Measurements from ENCODE around the gene CBFA2T3.
"Not testable (repeated sequence)": the region's sequence is repeated elsewhere in the genome, so short reads cannot be mapped to it uniquely, and the experiment has no call there.

Gene CBFA2T3

GRCh38 chr16:88977018-88977811, at the start of gene CBFA2T3:
Gene CBFA2T3 (minus strand): TSS chr16:88977207. CDS start chr16:88976807, 400 bp downstream.
- DNase-seq = no peak

- DNase-seq = no peak
These were observed 49.2 kb upstream of the CBFA2T3 start for GRCh38 chr16:89026121-89026612.

DNA sequence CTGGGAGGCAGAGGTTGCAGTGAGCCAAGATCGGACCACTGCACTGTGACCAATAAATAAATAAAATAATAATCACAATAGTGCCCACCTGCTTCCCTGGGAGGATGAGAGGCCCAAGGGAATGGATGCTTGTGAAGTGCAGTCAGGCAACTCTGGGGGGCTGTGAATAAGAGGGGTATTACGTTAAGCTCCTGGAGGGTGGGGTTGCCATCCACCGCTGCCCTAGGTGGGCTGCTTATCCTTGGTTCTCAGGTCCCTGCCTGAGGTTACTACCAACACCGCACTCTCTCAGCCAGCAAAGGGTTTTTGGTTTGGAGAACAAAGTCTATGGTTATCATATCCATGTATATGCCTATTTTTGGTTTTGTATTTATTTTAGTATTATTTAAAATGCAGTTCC, 48.6 kb upstream of the CBFA2T3 start:
- DNase-seq = no peak

DNA sequence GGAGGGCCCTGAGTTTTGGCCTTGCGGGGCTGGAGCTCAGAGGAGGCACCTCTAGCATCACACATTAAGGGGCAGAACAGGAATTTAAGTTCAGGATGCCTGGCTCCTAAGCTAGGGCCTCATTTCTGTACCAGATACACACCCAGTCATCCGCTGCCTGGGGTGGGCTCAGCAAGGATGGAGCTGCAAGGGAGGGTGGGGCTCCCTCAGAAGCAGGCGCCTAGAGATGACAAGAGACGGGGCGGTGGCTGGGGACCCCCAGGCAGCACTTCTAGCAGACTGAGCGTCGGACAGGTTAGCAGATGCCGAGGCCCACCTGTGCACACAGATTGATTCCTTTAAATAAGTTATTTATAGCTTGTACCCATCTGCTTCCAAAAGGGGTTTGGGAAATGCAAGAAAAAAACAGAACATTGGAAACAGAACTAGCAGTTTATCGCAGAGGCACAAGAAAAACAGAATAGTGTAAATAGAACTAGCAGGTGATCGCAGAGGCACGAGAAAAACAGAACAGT, 47.6 kb upstream of the CBFA2T3 start:
- DNase-seq = peak; percentile 96

- peak; percentile 83 for DNase-seq
These were observed 46.9 kb upstream of the CBFA2T3 start for GRCh38 chr16:89023621-89024511.

- no peak for DNase-seq
These were observed 46.1 kb upstream of the CBFA2T3 start for GRCh38 chr16:89023151-89023551.

- DNase-seq = no peak
These were observed 45.2 kb upstream of the CBFA2T3 start for GRCh38 chr16:89022051-89022836.

GRCh38 chr16:89020925-89021595, 44.1 kb upstream of the CBFA2T3 start:
- no peak for DNase-seq

- no peak for DNase-seq
These were observed 43.3 kb upstream of the CBFA2T3 start for GRCh38 chr16:89020068-89020924.

DNA sequence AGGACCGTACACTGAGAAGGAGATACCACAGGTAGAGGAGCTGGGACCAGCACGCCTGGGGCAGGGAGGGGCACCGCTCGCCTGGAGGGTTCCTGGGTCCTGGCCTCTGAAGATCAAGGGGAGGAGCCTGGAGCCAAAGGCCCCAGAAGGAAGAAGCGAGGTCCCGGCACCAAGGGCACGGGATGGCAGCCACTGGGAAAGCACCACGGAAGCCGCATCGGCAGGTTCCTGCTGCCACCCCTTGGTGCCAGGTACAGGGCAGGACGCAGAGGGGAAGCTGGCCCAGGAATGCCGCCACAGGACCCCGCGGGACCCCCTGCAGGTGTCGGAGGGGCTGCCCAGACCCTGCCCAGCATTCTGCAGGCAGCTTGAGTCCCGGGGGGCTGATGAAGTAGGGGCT, 42.5 kb upstream of the CBFA2T3 start:
- no peak for DNase-seq

- no peak for DNase-seq
These were observed 41.5 kb upstream of the CBFA2T3 start for GRCh38 chr16:89018282-89019158.

DNA sequence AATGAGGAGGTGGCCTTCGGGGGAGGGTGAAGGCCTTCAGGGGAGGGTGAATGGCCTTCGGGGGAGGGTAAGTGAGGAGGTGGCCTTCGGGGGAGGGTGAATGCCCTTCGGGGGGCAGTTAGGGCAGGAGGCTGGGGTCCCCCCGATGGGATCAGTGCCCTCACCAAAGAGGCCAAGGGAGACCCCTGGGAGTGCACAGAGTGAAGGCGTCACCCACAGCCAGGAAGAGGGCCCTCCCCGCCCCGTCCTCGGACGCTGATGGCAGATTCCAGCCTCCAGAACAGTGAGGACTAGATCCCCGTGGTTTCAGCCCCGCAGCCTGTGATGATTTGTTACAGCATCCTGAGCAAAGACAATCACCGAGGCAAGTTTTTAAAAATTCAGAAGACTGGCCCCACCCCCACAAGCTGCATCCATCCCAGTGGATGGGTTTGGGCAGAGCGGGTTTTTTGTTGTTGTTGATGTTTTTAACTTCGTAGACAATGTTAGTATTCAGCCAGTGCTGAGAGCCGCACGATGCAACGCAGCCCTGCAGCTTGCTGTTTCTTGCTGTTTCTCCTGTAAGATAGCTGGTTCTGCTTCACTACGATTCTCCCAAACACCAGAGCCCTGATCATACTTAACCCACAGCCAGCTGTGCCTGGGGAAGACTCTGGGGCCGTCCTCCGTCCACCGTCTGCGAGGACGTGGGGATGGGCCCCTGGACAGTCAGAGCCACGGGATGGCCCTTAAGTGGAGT, 40.7 kb upstream of the CBFA2T3 start:
- no peak for DNase-seq

DNA sequence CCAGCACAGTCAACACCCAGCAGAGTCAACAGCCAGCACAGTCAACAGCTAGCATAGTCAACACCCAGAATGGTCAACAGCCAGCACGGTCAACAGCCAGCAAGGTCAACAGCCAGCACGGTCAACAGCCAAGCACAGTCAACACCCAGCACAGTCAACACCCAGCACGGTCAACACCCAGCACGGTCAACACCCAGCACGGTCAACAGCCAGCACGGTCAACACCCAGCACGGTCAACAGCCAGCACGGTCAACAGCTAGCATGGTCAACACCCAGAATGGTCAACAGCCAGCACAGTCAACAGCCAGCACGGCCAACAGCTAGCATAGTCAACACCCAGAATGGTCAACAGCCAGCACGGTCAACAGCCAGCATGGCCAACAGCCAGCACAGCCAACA, 39.6 kb upstream of the CBFA2T3 start:
- DNase-seq = not testable (repeated sequence)

GRCh38 chr16:89015271-89015859, 38.4 kb upstream of the CBFA2T3 start:
- DNase-seq = peak; percentile 16

DNA sequence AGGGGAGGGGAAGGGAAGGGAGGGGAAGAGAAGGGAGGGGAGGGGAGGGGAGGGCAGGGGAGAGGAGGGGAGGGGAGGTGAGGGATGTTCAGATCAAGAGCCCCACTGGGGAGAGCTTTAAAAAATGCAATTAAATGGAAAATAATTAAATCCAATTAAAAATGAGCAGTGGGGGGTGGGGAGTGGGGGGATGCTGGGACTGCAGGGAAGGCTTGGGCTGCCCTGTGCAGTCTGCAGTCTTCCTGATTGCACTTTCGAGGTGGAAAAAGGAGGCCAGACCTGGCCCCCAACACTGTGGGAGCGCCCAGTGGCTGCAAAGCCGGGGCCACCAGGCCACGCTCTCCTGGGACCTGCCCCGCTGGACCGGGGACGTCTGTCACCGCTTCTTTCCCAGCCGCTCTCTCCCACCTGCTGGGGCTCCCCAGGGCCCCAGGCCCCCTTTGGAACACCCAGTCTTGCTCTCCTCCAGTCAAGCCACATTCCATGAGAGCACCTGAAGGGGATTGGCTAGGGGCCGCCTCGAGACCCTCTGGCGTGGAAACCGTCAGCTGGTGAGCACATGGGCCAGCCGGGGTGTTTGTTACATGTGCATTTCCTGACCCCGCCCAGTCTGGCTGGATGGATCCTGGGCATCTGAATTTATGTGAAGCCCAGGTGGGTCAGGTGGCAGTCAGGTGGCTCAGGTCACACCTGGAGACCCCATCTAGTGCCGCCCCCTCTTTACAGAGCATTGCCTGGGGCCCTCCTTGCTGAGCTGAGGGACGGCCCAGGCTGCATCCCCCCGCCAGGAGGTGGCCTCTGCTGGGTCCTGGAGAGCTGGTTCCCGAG, 37.6 kb upstream of the CBFA2T3 start:
- DNase-seq = no peak

DNA sequence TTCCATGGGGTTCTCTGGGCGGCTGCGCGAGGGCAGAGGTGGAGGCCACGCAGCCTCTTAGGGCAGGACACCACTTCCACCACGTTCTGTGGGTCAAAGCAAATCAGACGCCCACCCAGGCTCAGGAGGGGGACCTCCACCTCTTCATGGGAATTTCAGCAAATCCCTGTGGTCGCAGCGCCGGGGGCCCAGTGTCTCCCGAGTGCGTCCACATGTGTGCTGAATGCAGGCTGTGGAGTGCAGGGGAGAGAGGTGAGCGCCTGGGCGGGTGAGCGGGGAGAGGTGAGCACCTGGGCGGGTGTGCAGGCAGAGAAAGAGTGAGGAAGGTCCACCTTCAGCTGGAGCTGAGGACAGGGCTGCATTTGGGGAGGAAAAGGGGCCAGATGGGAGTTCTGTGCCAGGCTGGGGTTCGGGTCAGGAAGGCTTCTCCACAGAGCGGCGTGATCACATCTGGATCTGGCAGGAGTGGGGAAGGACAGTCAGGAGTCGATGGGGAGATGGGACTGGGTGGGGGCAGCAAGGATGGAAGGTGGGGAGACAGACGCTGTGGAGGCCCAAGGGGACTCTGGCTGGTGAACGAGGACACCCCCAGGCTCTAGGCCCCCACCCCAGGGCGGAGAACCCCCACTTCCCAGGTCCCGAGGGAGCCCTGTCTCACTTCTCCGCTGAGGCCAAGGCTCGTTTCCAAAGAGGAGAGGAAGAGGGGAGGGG, 36.8 kb upstream of the CBFA2T3 start:
- DNase-seq = peak; percentile 66

DNA sequence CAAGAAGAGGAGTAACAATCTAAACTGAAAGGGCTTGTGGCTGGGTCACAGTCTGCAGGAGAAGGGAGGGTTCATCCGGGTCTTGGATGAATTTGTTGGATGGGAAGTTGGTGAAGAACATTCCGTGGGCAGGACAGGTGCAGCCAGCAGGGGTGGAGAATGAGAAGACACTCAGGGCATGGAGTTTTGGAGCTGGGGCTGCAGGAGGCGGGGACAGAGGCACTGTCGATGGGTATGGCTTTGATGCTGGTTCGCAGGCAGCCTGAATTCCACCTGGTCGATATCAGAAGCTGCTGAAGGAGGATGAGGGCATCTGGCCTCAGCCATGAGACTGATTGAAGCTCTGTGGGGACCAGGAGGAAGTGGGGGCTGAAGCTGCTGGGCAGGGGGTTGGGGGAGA, 36.1 kb upstream of the CBFA2T3 start:
- DNase-seq = no peak
